Sigmoid colon (tissue), 7 donors: ENCODE results near the gene UNC119. TPM values are rescaled to one million over a fixed set of nuclear protein-coding genes. Genes with fewer than 3 reads are reported as not detected.

ENCODE experiments used
- DNase-seq: peaks from one replicate; pipeline ENCODE4 v3.0.0-alpha.2; 2019
- H3K27ac ChIP-seq, 4 donors: fragments of 200-600 bp; sonication (generic); one replicate each; pipeline ENCODE4 v1.5.1; 2016 to 2019; ENCODE audit warnings: mild to moderate bottlenecking in 1 of 4
- H3K27me3 ChIP-seq, 3 donors: fragments of 200-600 bp; sonication (generic); one replicate each; pipeline ENCODE4 v1.5.1; 2019; ENCODE audit warnings: mild to moderate bottlenecking in 1 of 3
- H3K36me3 ChIP-seq, 4 donors: fragments of 200-600 bp; sonication (generic); one replicate each; pipeline ENCODE4 v1.5.1; 2016 to 2019
- H3K4me1 ChIP-seq, 4 donors: fragments of 200-600 bp; sonication (generic); one replicate each; pipeline ENCODE4 v1.5.1; 2017 to 2019
- H3K4me3 ChIP-seq, 4 donors: fragments of 200-600 bp; sonication (generic); one replicate each; pipeline ENCODE4 v1.5.1; 2017 to 2019; ENCODE audit warnings: mild to moderate bottlenecking in 2 of 4, moderate library complexity in 1 of 4
- H3K9me3 ChIP-seq, 4 donors: fragments of 200-600 bp in 3 of 4; sonication (generic) in 3 of 4; one replicate each; pipeline versions ENCODE4 v1.5.1 to v1.6.1; 2013 to 2019
- EP300 ChIP-seq, 4 donors: sonication (generic); formaldehyde crosslinking; IDR thresholded peaks; one replicate each; pipeline ENCODE4 v1.6.1; 2017; ENCODE audit warnings: antibody characterized with exemption in 4 of 4
- POLR2A ChIP-seq, 2 donors: fragments of 450-650 bp; IDR thresholded peaks; one replicate each; pipeline ENCODE4 v1.6.1; 2016; ENCODE audit warnings: antibody characterized with exemption in 2 of 2, mild to moderate bottlenecking in 2 of 2, moderate library complexity in 2 of 2
- POLR2AphosphoS5 ChIP-seq, 4 donors: sonication (generic); formaldehyde crosslinking; IDR thresholded peaks; one replicate each; pipeline ENCODE4 v1.6.1; 2017; ENCODE audit warnings: antibody characterized with exemption in 4 of 4
- WGBS, 2 donors: extraction: QIAGEN DNeasy Blood & Tissue Kit; methylation state at CpG; one replicate each; pipeline ENCODE4 v1.1.7; 2013; 5-methylcytosine and 5-hydroxymethylcytosine counted together
- intact Hi-C: fragments of 100-400 bp; cut with DNase I; formaldehyde crosslinking; loops from one replicate; pipeline ENCODE4 v1.15.1; 2023
- polyA plus RNA-seq, 3 donors: library from polyadenylated mRNA; stranded (reverse); fragments of 200-250 nt; gene quantifications; one replicate each; pipeline ENCODE4 v1.2.3, GENCODE V29; 2013
- total RNA-seq, 4 donors: library from RNA; depleted of rRNA; stranded (reverse); fragments of >200 nt; gene quantifications; one replicate each; pipeline ENCODE4 v1.1.0, GENCODE V29; 2016
- TF ChIP-seq, protein P1 (sequence below), 4 experiments: fragments of 450-650 bp in 3 of 4; fragments of 200-600 bp in 1 of 4; IDR thresholded peaks; one replicate each; pipeline ENCODE4 v1.5.1; 2016 to 2019; ENCODE audit warnings: antibody characterized with exemption in 4 of 4, mild to moderate bottlenecking in 3 of 4, moderate library complexity in 2 of 4
- donor health status: healthy with polysubstance abuse.
- donor health status: Bipolar disorder and iron deficiency.
- donor health status: healthy.

The UNC119 gene
- total and polyA plus RNA-seq, 7 donors = 20.7 to 35.8 (median 24.3) TPM

- Histone ChIP-seq H3K27ac (no peak overlapping the region), H3K36me3 (no peaks in the 10 kb centered on the region), H3K4me1 (no peaks in the 10 kb centered on the region), H3K4me3 (no peak overlapping the region), H3K9me3 (no peaks in the 10 kb centered on the region), H3K27me3 (peaks cover 0 to 5% (median 0%) of the 10 kb centered on the region in 3 donors)
- intact Hi-C loops = no loop called here
- TF ChIP-seq POLR2A (IDR thresholded peaks at IDR 0.05) = no peak
- no peak for TF ChIP-seq EP300 (IDR thresholded peaks at IDR 0.05)
- TF ChIP-seq, protein P1, sequence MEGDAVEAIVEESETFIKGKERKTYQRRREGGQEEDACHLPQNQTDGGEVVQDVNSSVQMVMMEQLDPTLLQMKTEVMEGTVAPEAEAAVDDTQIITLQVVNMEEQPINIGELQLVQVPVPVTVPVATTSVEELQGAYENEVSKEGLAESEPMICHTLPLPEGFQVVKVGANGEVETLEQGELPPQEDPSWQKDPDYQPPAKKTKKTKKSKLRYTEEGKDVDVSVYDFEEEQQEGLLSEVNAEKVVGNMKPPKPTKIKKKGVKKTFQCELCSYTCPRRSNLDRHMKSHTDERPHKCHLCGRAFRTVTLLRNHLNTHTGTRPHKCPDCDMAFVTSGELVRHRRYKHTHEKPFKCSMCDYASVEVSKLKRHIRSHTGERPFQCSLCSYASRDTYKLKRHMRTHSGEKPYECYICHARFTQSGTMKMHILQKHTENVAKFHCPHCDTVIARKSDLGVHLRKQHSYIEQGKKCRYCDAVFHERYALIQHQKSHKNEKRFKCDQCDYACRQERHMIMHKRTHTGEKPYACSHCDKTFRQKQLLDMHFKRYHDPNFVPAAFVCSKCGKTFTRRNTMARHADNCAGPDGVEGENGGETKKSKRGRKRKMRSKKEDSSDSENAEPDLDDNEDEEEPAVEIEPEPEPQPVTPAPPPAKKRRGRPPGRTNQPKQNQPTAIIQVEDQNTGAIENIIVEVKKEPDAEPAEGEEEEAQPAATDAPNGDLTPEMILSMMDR (IDR thresholded peaks at IDR 0.05) = no peak
- no peak for TF ChIP-seq POLR2AphosphoS5 (IDR thresholded peaks at IDR 0.05)
- DNase-seq = no peak
- 82 to 88% methylated on average over 7 of the region's 7 CpGs for WGBS, 2 donors
Measured at GRCh38 chr17:28530926-28531325, 21.5 kb downstream of the UNC119 start.

GRCh38 chr17:28530250-28530649 is 22.2 kb downstream of the UNC119 start:
- Histone ChIP-seq H3K36me3 (no peaks in the 10 kb centered on the region), H3K4me1 (no peaks in the 10 kb centered on the region), H3K4me3 (no peak overlapping the region), H3K9me3 (no peaks in the 10 kb centered on the region), H3K27me3 (peaks cover 0 to 5% (median 0%) of the 10 kb centered on the region in 3 donors), H3K27ac (no peak overlapping the region)
- intact Hi-C loops = no loop called here
- DNase-seq = no peak
- 91 to 92% methylated on average over 4 of the region's 4 CpGs for WGBS, 2 donors
- no peak for TF ChIP-seq EP300 (IDR thresholded peaks at IDR 0.05)
- TF ChIP-seq, protein P1 (IDR thresholded peaks at IDR 0.05) = no peak

GRCh38 chr17:28529013-28529400 is 23.4 kb downstream of the UNC119 start:
- intact Hi-C loops = no loop called here
- H3K9me3 ChIP-seq = no peaks in the 10 kb centered on the region
- DNase-seq = no peak
- peaks cover 0 to 5% (median 0%) of the 10 kb centered on the region in 3 donors for H3K27me3 ChIP-seq
- no peak for TF ChIP-seq POLR2A (IDR thresholded peaks at IDR 0.05)
- no peak for TF ChIP-seq POLR2AphosphoS5 (IDR thresholded peaks at IDR 0.05)
- TF ChIP-seq, protein P1 (IDR thresholded peaks at IDR 0.05) = no peak
- no peak for TF ChIP-seq EP300 (IDR thresholded peaks at IDR 0.05)
- H3K36me3 ChIP-seq = no peaks in the 10 kb centered on the region
- WGBS, 2 donors = 88 to 89% methylated on average over 3 of the region's 3 CpGs
- H3K4me3 ChIP-seq = no peak overlapping the region
- no peak overlapping the region for H3K27ac ChIP-seq
- H3K4me1 ChIP-seq = no peaks in the 10 kb centered on the region

DNA sequence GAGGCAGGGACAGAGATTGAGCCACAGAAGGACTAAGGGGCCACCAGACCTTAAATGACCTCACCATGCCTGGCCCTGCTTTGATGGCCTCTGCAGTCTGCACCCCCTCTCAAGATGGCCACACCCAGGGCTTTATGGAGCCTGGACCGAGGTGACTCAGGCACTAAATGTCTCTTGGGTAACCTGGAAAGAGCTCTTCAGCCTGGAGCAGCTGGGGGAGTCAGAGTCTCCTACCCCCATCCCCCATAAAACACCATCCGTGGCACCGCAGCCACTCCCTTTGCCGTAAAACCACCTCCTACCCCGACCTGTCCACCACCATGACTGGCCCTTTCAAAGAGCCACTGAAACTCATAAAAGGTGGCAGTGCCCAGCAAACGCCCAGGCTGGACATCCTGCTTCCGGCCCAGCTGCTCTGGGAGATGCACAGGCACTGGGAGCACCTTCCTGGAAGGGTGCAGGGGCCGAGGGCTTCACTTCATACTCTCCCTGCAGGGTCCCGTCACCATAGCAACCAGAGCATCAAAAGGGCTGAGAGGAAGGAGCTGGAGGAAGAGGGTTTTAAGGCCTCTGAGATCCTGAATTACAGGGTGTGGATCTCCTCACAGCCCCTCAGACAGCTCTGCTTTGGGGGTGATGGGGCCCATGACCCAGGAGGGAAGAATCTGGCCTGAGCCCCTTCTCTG is 24.0 kb downstream of the UNC119 start:
- DNase-seq = no peak
- H3K4me1 ChIP-seq = no peaks in the 10 kb centered on the region
- H3K36me3 ChIP-seq = no peaks in the 10 kb centered on the region
- intact Hi-C loops = no loop called here
- H3K27me3 ChIP-seq = peaks cover 0 to 5% (median 0%) of the 10 kb centered on the region in 3 donors
- TF ChIP-seq EP300 (IDR thresholded peaks at IDR 0.05) = no peak
- no peak for TF ChIP-seq POLR2A (IDR thresholded peaks at IDR 0.05)
- TF ChIP-seq, protein P1 (IDR thresholded peaks at IDR 0.05) = no peak
- TF ChIP-seq POLR2AphosphoS5 (IDR thresholded peaks at IDR 0.05) = no peak
- no peak overlapping the region for H3K27ac ChIP-seq
- H3K9me3 ChIP-seq = no peaks in the 10 kb centered on the region
- 28 to 61% methylated on average over 9 of the region's 9 CpGs for WGBS, 2 donors
- no peak overlapping the region for H3K4me3 ChIP-seq

- Histone ChIP-seq H3K27me3 (peaks cover 0 to 5% (median 0%) of the 10 kb centered on the region in 3 donors), H3K36me3 (no peaks in the 10 kb centered on the region), H3K4me3 (no peak overlapping the region), H3K4me1 (no peaks in the 10 kb centered on the region), H3K9me3 (no peaks in the 10 kb centered on the region), H3K27ac (no peak overlapping the region)
- TF ChIP-seq, protein P1 (IDR thresholded peaks at IDR 0.05) = no peak
- TF ChIP-seq POLR2A (IDR thresholded peaks at IDR 0.05) (no peak), POLR2AphosphoS5 (IDR thresholded peaks at IDR 0.05) (no peak), EP300 (IDR thresholded peaks at IDR 0.05) (no peak)
- DNase-seq = no peak
- intact Hi-C loops = no loop called here
- WGBS, 2 donors = 15 to 71% methylated on average over 2 of the region's 2 CpGs
Measured at GRCh38 chr17:28527859-28528258, 24.6 kb downstream of the UNC119 start.
